Measurements from ENCODE around the gene RABGAP1L. TPM values are rescaled to one million over a fixed set of nuclear protein-coding genes. Genes with fewer than 3 reads are reported as not detected.

Gene RABGAP1L
- total RNA-seq, 1 experiment from 2014 or later: 57.4 TPM

GRCh38 chr1:174276087-174276486 lies 116.8 kb downstream of the RABGAP1L start:
- BruUV-seq (replicated peaks): no TSS peak
- intact Hi-C loops (cut with micrococcal nuclease; ENCODE audit: unreplicated experiment): no loop called here
- TF ChIP-seq CTCF (conservative IDR thresholded peaks at IDR 0.05) (no peak), EZH2 (IDR thresholded peaks at IDR 0.05; ENCODE audit: low read depth) (no peak)

DNA sequence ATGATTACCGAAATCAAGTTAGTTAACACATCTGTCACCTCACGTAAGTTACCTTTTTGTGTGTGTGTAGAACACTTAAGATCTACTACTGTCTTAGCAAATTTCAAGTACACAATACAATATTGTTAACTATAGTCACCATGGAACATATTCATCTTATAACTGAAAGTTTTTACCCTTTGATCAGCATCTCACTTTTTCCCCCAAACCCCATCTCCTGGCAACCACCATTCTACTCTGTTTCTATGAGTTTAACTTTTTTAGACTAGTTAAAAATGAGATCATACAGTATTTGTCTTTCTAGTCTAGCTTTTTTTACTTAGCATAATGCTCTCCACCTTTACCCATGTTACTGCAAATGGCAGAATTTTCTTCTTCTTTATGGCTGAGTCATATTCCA lies 124.7 kb downstream of the RABGAP1L start:
- DNase-seq: no peak
- H3K79me2 ChIP-seq (ENCODE audit: low read depth): no peaks in the 10 kb centered on the region
- H4K20me1 ChIP-seq (ENCODE audit: insufficient read depth): no peaks in the 10 kb centered on the region
- H3F3A ChIP-seq (ENCODE audit: insufficient read depth, low read depth): no peaks in the 10 kb centered on the region
- no peaks in the 10 kb centered on the region for H3K9me3 ChIP-seq (ENCODE audit: insufficient read depth, low read depth)
- CTCF ChIA-PET: no interaction called here
- POLR2A ChIA-PET (ENCODE audit: unreplicated experiment): no interaction called here
- no peak overlapping the region for H2AFZ ChIP-seq
- no peak for TF ChIP-seq EZH2 (IDR thresholded peaks at IDR 0.05; ENCODE audit: low read depth)
- no peak for TF ChIP-seq CTCF (conservative IDR thresholded peaks at IDR 0.05)
- no peak overlapping the region for H3K4me3 ChIP-seq
- intact Hi-C loops (cut with micrococcal nuclease; ENCODE audit: unreplicated experiment): no loop called here
- H3K4me1 ChIP-seq (replicated peaks; ENCODE audit: insufficient read depth): no peaks in the 10 kb centered on the region
- no peak overlapping the region for H3K4me2 ChIP-seq
- H3K9me2 ChIP-seq (ENCODE audit: insufficient read depth): no peaks in the 10 kb centered on the region
- H3K27ac ChIP-seq: no peak overlapping the region
- BruUV-seq (replicated peaks): no TSS peak
- H3K36me3 ChIP-seq (ENCODE audit: low read depth): no peaks in the 10 kb centered on the region
- no peaks in the 10 kb centered on the region for H3K27me3 ChIP-seq (ENCODE audit: insufficient read depth, low read depth)

More at GRCh38 chr1:174276087-174276486, 116.8 kb downstream of the RABGAP1L start:
- no peaks in the 10 kb centered on the region for H3K9me2 ChIP-seq (ENCODE audit: insufficient read depth)
- no peak overlapping the region for H3K27ac ChIP-seq
- no peaks in the 10 kb centered on the region for H3K79me2 ChIP-seq (ENCODE audit: low read depth)
- CTCF ChIA-PET: no interaction called here
- no peaks in the 10 kb centered on the region for H3K9me3 ChIP-seq (ENCODE audit: insufficient read depth, low read depth)
- POLR2A ChIA-PET (ENCODE audit: unreplicated experiment): no interaction called here
- no peak overlapping the region for H3K4me2 ChIP-seq
- no peak overlapping the region for H2AFZ ChIP-seq
- H3K4me3 ChIP-seq: no peak overlapping the region
- H3K27me3 ChIP-seq (ENCODE audit: insufficient read depth, low read depth): no peaks in the 10 kb centered on the region
- no peaks in the 10 kb centered on the region for H4K20me1 ChIP-seq (ENCODE audit: insufficient read depth)
- no peaks in the 10 kb centered on the region for H3K4me1 ChIP-seq (replicated peaks; ENCODE audit: insufficient read depth)
- no peaks in the 10 kb centered on the region for H3K36me3 ChIP-seq (ENCODE audit: low read depth)
- no peak for DNase-seq
- H3F3A ChIP-seq (ENCODE audit: insufficient read depth, low read depth): no peaks in the 10 kb centered on the region

DNA sequence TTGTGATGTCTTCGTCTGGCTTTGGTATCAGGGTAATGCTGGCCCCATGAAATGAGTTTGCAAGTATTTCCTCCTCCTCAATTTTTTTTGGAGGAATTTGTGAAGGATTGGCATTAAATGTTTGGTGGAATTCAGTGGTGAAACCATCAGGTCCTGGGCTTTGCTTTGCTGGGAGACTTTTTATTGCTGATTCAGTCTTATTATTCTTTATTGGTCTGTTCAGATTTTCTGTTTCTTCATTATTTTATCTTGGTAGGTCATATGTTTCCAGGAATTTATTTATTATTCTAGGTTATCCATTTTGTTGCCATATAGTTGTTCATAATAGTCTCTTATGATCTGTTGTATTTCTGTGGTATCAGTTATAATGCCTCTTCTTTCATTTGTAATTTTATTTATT lies 126.7 kb downstream of the RABGAP1L start:
- no peak overlapping the region for H3K4me3 ChIP-seq
- H3K4me2 ChIP-seq: no peak overlapping the region
- H3K36me3 ChIP-seq (ENCODE audit: low read depth): no peaks in the 10 kb centered on the region
- DNase-seq: no peak
- TF ChIP-seq EZH2 (IDR thresholded peaks at IDR 0.05; ENCODE audit: low read depth): no peak
- TF ChIP-seq CTCF (conservative IDR thresholded peaks at IDR 0.05): no peak
- H3F3A ChIP-seq (ENCODE audit: insufficient read depth, low read depth): no peaks in the 10 kb centered on the region
- no peak overlapping the region for H3K27ac ChIP-seq
- ChIA-PET CTCF (no interaction called here), POLR2A (ENCODE audit: unreplicated experiment) (no interaction called here)
- no peak overlapping the region for H2AFZ ChIP-seq
- no peaks in the 10 kb centered on the region for H4K20me1 ChIP-seq (ENCODE audit: insufficient read depth)
- H3K27me3 ChIP-seq (ENCODE audit: insufficient read depth, low read depth): no peaks in the 10 kb centered on the region
- no peaks in the 10 kb centered on the region for H3K79me2 ChIP-seq (ENCODE audit: low read depth)
- no peaks in the 10 kb centered on the region for H3K9me3 ChIP-seq (ENCODE audit: insufficient read depth, low read depth)
- intact Hi-C loops (cut with micrococcal nuclease; ENCODE audit: unreplicated experiment): no loop called here
- no TSS peak for BruUV-seq (replicated peaks)
- no peaks in the 10 kb centered on the region for H3K4me1 ChIP-seq (replicated peaks; ENCODE audit: insufficient read depth)
- H3K9me2 ChIP-seq (ENCODE audit: insufficient read depth): no peaks in the 10 kb centered on the region
